ENCODE measurements around the gene ERICH6.

Gene ERICH6

DNA sequence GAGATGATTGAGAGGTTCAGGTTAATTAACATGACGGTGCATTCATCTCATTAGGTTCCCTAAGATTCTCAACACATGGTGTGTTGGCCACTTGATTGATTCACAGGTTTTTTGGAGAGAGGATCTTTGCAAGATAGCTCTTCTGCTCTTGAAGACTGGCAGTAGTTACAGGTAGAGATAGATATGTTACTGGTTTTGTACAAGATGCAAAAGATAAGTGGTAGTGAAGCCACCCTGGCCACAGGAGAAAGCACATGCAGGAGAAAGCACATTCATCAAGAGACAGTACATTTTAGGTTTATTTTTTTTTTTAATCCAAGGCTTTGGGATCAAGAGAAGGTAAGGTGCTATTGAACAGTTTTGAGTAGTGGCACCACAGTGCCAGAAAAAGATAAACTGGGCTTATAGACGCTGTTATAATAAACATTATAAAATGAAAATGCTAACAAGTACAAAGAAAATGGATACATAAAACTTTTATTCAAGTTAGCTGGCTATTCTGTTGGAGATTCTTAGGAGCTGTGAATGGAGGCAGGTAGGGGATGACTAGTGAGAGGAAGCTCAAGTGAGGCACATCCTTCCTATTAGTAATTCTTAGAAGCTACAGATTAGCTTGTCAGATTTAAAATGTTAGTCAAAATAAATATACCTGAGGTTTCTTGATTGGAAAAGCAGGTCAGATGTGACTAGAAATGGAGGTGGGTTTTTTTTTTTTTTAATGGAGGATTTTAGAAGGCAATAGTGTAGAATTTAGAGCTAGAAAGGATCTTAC is 89.8 kb downstream of the ERICH6 start:
- TF ChIP-seq FOXP2 (optimal IDR thresholded peaks at IDR 0.05; ENCODE audit: borderline replicate concordance, extremely low read depth, extremely low read length, insufficient read depth) (no peak), REST (IDR thresholded peaks at IDR 0.05; ENCODE audit: insufficient read depth in 1 of 2, low read depth in 2 of 2, low read length in 2 of 2) (no peak), TAF1 (IDR thresholded peaks at IDR 0.05; ENCODE audit: borderline replicate concordance, insufficient read depth, low read length) (no peak), SIN3A (IDR thresholded peaks at IDR 0.05; ENCODE audit: borderline replicate concordance, insufficient read depth, low read length) (no peak), POLR2AphosphoS5 (IDR thresholded peaks at IDR 0.05; ENCODE audit: low read depth, low read length) (no peak)

DNA sequence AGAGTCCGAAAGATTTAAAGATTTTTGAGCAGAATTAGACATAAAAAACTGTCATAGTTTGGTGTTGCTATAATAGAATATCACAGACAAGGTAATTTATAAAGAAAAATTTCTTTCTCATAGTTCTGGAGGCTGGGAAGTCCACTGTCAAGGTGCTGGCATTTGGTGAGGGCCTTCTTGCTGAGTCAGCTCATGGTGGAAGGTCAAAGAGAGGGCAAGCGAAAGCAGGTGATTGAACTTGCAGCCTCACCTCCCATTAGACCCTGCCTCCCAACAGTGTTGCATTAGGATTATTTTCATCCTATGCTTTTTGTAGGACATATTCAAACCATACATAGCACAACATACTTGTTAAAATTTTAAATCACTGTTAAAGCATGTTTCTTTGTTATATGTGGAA is 90.7 kb downstream of the ERICH6 start:
- TF ChIP-seq FOXP2 (optimal IDR thresholded peaks at IDR 0.05; ENCODE audit: borderline replicate concordance, extremely low read depth, extremely low read length, insufficient read depth) (no peak), TAF1 (IDR thresholded peaks at IDR 0.05; ENCODE audit: borderline replicate concordance, insufficient read depth, low read length) (no peak), REST (IDR thresholded peaks at IDR 0.05; ENCODE audit: insufficient read depth in 1 of 2, low read depth in 2 of 2, low read length in 2 of 2) (no peak), POLR2AphosphoS5 (IDR thresholded peaks at IDR 0.05; ENCODE audit: low read depth, low read length) (no peak), SIN3A (IDR thresholded peaks at IDR 0.05; ENCODE audit: borderline replicate concordance, insufficient read depth, low read length) (no peak)

GRCh38 chr3:150612494-150612893 is 91.2 kb downstream of the ERICH6 start:
- TF ChIP-seq FOXP2 (optimal IDR thresholded peaks at IDR 0.05; ENCODE audit: borderline replicate concordance, extremely low read depth, extremely low read length, insufficient read depth) (no peak), TAF1 (IDR thresholded peaks at IDR 0.05; ENCODE audit: borderline replicate concordance, insufficient read depth, low read length) (no peak), POLR2AphosphoS5 (IDR thresholded peaks at IDR 0.05; ENCODE audit: low read depth, low read length) (no peak), SIN3A (IDR thresholded peaks at IDR 0.05; ENCODE audit: borderline replicate concordance, insufficient read depth, low read length) (no peak), REST (IDR thresholded peaks at IDR 0.05; ENCODE audit: insufficient read depth in 1 of 2, low read depth in 2 of 2, low read length in 2 of 2) (no peak)

DNA sequence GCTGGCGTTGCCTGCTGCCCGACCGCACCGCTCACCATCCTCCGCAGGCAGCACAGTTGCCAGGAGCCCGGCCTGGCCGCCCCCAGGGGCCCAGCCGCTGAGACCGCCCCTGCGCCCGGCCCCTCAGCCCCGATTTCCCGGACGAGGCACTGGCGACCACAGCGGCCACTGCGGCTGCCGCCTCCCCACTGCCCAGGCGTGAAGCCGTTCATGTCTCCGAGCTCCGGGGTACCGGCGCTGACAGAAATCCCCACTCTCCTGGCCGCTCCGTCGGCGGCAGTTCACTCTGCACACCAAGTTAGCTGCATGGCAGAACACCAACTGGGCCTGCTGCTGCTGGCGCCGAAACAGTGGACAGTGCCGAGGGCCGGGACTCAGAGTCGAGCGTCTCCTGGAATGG is 92.1 kb downstream of the ERICH6 start:
- TF ChIP-seq REST (IDR thresholded peaks at IDR 0.05; ENCODE audit: insufficient read depth in 1 of 2, low read depth in 2 of 2, low read length in 2 of 2) (no peak), FOXP2 (optimal IDR thresholded peaks at IDR 0.05; ENCODE audit: borderline replicate concordance, extremely low read depth, extremely low read length, insufficient read depth) (no peak), SIN3A (IDR thresholded peaks at IDR 0.05; ENCODE audit: borderline replicate concordance, insufficient read depth, low read length) (no peak), TAF1 (IDR thresholded peaks at IDR 0.05; ENCODE audit: borderline replicate concordance, insufficient read depth, low read length) (no peak), POLR2AphosphoS5 (IDR thresholded peaks at IDR 0.05; ENCODE audit: low read depth, low read length) (no peak)

All from PFSK-1 (cell line).